HUDEP-2 (cell line): ENCODE results near the gene PPP1R1A.

Source experiments
- DNase-seq, 76 experiments: peaks; one replicate each; lab custom pipeline; 2025; ENCODE audit not compliant: unreplicated experiment in 76 of 76; lab: John Stamatoyannopoulos, UW

PPP1R1A gene

DNA sequence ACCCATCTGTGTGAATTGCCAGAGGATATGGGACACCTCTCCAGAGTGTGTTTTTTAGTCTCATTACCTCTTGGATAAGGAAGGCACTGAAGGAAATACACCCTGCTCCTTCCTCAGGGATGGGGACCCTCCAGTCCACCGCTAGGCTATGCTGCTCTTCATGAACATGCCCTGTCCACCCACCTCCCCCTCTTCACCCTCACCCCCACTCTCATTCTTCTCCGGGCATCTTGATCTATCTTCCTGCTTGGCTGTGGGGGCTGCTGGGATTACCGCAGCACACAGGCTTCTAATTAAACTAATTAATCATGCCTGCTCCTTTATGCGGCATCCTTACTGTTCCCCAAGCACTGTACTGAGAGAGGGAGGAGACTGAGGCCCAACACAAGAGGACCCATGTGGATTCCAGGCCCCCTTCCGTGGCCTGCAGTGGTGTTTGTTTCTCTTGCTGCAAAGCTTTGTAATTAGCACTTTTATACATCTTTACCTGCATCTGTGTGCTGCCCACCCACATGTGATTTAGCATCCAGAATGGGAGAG lies 46.6 kb downstream of the PPP1R1A start:
- no peak for DNase-seq

DNA sequence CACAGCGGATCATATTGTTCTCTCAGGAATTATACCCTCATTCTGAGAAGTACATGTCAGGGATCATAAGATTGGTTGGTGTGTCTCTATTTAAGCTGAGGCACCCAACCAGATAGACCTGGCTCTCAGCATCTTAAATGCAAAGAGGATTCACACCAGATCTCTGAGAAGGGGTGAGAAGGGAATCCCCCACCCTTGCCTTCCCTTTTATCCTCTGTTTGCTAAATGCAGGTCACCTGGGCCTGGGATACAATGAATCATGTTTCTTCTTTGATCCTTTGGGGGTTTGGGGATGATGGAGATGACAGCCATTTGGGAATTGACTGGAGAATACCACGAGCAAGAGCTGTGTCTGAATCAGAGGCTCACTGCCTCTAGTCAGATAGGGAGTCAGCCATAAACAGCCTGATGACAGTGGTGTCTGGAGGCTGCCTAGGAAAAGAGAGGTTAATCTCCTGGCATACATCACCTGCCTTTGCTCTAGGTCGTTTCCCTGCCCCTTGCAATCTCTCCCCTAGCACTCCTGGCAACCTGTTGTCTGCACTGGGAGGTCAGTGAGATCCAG lies 50.2 kb downstream of the PPP1R1A start:
- no peak for DNase-seq

DNA sequence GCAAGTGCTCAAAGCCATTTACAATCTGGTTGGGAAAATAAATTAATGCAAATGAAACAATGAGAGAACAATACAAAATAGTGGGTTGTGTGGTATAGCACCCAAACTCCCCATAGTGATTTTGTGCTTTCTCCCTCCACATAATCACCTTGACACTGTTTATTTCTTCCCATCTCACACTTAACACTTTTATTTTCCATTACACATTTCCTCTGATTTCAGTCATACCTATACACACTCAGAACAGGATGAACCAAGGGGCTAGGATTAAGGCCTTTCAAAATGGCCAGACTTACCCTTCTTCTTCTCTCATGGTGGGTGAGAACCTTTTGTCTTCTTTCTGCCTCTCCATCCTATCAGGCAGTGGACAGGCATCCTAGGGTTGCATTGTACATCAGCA lies 53.0 kb downstream of the PPP1R1A start:
- DNase-seq: no peak

DNA sequence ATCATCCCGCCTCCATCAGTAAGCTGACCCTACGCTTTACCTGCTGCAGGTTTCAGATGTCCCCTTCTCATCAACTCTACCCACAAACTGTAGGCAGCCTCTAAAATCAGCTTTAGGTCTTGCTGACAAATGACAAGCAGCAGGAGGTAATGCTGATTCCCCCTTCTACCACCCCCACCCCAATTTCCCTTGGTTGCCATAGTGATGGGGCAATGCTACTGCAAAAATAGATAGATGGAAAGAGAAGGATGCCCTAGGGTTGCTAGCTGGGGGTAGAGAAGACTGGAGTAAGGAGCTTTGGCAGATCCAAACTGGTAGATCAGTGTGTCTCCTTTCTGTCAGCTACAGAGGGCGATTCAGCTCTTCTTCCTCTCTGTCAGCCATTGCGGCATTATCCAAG lies 58.9 kb downstream of the PPP1R1A start:
- no peak for DNase-seq
